GM21723 (cell line): ENCODE measurements around the gene IKBIP.
"Not testable (repeated sequence)": the region's sequence is repeated elsewhere in the genome, so short reads cannot be mapped to it uniquely, and the experiment has no call there.

Experiments used
- ATAC-seq: cut with Tn5 transposase; IDR thresholded peaks from one replicate; pipeline ENCODE4 v1.9.1; 2021; ENCODE audit warnings: mild to moderate bottlenecking, moderate library complexity; ENCODE audit not compliant: unreplicated experiment

Gene IKBIP

GRCh38 chr12:98578821-98579220, 65.8 kb downstream of the IKBIP start:
- ATAC-seq: no peak

GRCh38 chr12:98578392-98578791, 66.2 kb downstream of the IKBIP start:
- ATAC-seq: no peak

GRCh38 chr12:98576795-98577194, 67.8 kb downstream of the IKBIP start:
- ATAC-seq: not testable (repeated sequence)

- ATAC-seq: no peak
Observed at GRCh38 chr12:98575013-98575412, 69.6 kb downstream of the IKBIP start.
